Astrocyte (in vitro differentiated cells and primary cell): ENCODE data around the gene GMEB2.

Experiments used
- EZH2 ChIP-seq: IDR thresholded peaks from 2 replicates; pipeline ENCODE4 v1.6.1; 2012; ENCODE audit warnings: mild to moderate bottlenecking, low read length, inconsistent platforms; ENCODE audit not compliant: insufficient read depth
- TF ChIP-seq, protein P1 (sequence below): IDR thresholded peaks from 2 replicates; pipeline ENCODE4 v1.5.1; 2011; ENCODE audit warnings: low read depth, mild to moderate bottlenecking, inconsistent platforms, low read length, moderate library complexity; ENCODE audit not compliant: insufficient read depth

DNA sequence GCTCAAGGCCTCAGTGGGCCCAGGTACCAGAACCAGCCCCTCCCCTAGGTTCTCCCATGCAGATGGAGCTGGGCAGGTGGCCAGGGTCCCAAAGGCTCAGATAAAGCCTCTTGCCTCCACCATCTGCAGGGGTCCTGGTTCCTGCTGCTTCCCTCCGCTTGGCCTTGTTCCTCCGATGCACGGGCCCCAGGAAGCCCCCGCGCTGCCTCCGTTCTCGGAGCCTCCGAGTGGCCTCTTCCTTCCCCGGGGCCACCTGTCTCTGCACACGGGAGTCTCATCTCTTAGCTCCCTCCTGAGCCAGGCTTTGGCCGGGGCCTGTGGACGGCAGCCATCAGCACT is 87.8 kb downstream of the GMEB2 start:
- TF ChIP-seq, protein P1, sequence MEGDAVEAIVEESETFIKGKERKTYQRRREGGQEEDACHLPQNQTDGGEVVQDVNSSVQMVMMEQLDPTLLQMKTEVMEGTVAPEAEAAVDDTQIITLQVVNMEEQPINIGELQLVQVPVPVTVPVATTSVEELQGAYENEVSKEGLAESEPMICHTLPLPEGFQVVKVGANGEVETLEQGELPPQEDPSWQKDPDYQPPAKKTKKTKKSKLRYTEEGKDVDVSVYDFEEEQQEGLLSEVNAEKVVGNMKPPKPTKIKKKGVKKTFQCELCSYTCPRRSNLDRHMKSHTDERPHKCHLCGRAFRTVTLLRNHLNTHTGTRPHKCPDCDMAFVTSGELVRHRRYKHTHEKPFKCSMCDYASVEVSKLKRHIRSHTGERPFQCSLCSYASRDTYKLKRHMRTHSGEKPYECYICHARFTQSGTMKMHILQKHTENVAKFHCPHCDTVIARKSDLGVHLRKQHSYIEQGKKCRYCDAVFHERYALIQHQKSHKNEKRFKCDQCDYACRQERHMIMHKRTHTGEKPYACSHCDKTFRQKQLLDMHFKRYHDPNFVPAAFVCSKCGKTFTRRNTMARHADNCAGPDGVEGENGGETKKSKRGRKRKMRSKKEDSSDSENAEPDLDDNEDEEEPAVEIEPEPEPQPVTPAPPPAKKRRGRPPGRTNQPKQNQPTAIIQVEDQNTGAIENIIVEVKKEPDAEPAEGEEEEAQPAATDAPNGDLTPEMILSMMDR: no peak
- no peak for TF ChIP-seq EZH2
